Gastroesophageal sphincter (tissue), 3 donors: ENCODE results near the gene CHST14.

Experiments
- CTCF ChIP-seq, 4 experiments: fragments of 200-600 bp in 2 of 4; fragments of 450-650 bp in 2 of 4; sonication (generic) in 1 of 4; IDR thresholded peaks; one replicate each; pipeline ENCODE4 v1.5.1; 2017 to 2019; ENCODE audit warnings: antibody characterized with exemption in 4 of 4, mild to moderate bottlenecking in 2 of 4, moderate library complexity in 2 of 4
- POLR2A ChIP-seq, 2 donors: fragments of 450-650 bp; IDR thresholded peaks; one replicate each; pipeline ENCODE4 v1.6.1; 2017; ENCODE audit warnings: antibody characterized with exemption in 2 of 2, mild to moderate bottlenecking in 2 of 2, moderate library complexity in 1 of 2

DNA sequence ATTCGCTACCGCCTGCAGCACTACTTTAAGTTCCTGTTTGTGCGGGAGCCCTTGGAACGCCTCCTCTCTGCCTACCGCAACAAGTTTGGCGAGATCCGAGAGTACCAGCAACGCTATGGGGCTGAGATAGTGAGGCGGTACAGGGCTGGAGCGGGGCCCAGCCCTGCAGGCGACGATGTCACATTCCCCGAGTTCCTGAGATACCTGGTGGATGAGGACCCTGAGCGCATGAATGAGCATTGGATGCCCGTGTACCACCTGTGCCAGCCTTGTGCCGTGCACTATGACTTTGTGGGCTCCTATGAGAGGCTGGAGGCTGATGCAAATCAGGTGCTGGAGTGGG lies 995 bp downstream of the CHST14 start:
- TF ChIP-seq CTCF (IDR thresholded peaks at IDR 0.05) (no peak), POLR2A (IDR thresholded peaks at IDR 0.05) (no peak)
